GM10266 (cell line): ENCODE results near the gene TEX29.

Experiments
- DNase-seq: peaks from one replicate; pipeline ENCODE4 v3.0.0; 2012; ENCODE audit errors: extremely low spot score
- TF ChIP-seq, protein P1 (sequence below): IDR thresholded peaks from 2 replicates; pipeline ENCODE4 v1.5.1; 2012; ENCODE audit warnings: mild to moderate bottlenecking, low read depth; ENCODE audit not compliant: control insufficient read depth, insufficient read depth; ENCODE audit errors: missing control alignments

Gene TEX29

DNA sequence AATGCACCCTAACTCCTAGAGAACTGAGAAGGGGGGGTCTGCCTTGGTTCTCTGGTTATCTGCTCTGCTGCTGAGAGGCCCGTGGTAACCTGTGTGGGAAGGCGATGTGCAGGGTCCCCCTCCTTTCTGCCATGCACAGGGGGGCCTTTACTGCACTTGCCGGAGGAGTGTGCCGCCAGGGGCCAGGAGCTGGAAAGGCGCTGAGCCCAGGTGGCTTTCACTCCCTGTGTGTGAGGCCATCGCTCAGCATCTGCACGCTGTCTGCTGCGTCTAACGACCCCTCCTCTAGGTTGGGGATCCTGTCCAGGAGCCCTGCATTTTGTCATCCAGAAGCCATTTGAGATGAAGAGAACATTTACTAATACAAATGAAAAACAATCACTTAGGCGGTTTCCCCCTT, 37.0 kb upstream of the TEX29 start:
- TF ChIP-seq, protein P1, sequence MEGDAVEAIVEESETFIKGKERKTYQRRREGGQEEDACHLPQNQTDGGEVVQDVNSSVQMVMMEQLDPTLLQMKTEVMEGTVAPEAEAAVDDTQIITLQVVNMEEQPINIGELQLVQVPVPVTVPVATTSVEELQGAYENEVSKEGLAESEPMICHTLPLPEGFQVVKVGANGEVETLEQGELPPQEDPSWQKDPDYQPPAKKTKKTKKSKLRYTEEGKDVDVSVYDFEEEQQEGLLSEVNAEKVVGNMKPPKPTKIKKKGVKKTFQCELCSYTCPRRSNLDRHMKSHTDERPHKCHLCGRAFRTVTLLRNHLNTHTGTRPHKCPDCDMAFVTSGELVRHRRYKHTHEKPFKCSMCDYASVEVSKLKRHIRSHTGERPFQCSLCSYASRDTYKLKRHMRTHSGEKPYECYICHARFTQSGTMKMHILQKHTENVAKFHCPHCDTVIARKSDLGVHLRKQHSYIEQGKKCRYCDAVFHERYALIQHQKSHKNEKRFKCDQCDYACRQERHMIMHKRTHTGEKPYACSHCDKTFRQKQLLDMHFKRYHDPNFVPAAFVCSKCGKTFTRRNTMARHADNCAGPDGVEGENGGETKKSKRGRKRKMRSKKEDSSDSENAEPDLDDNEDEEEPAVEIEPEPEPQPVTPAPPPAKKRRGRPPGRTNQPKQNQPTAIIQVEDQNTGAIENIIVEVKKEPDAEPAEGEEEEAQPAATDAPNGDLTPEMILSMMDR: no peak
- DNase-seq: no peak

- DNase-seq: no peak
- TF ChIP-seq, protein P1: no peak
These were observed 36.5 kb upstream of the TEX29 start for GRCh38 chr13:111283991-111284390.

DNA sequence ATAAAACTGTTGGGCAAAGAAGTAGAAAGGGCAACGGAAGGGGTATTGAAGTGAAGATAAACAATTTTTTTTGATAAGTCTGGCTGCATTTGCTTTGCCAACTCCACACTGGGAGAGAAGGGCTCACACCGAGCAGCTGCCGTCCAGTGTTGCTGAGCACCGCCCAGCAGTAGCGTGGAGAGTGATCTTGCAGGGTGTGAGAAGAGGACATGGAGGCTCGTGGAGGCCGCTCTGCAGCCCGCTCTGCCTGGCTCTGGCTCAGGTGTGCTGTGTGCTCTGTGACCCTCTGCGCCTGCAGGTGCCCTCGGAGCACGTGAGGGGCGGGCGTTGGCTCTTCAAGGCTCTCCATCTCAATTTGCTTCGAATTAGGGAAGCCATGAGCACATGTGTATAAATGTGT, 35.9 kb upstream of the TEX29 start:
- TF ChIP-seq, protein P1: no peak
- no peak for DNase-seq

DNA sequence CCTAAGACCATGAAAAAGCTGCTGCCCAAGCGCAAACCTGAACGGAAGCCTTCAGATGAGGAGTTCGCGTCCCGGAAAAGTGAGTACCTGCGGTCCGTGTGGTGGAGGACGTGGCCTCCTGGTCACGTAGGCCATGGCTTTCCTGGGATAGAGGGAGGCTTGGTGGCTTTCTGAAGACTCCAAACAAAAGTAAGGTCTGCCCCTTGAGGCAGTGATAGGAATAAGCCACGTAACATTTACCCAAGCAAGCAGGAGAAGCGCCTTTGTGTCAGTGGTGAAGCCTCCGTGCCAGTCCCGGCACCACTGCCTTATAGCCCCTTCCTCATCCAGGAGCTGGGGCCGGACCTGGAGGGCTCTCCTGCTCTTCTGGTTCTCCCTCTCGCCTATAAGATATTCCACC, 34.3 kb upstream of the TEX29 start:
- TF ChIP-seq, protein P1: no peak
- no peak for DNase-seq

- TF ChIP-seq, protein P1: no peak
- DNase-seq: no peak
These were observed 33.7 kb upstream of the TEX29 start for GRCh38 chr13:111286749-111287148.

DNA sequence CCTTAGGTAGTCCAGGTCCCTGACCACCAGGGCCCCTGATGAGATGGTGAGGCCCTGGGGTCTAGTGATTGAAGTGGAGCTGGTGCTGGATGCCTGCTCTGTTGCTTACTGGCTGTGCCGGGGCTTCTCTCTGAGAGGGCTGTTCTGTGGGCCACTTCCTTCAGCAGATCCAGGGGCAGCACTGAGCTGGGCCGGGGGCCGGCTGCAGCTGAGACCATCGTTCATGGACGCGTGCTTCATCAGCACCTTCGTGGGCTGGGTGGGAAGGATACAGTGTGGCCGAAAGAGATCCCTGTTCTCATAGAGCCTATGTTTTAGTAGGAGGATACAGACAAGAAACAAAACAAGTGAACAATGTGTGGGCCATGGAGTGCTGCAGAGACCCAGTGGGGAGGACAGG, 33.2 kb upstream of the TEX29 start:
- DNase-seq: no peak
- TF ChIP-seq, protein P1: no peak

- TF ChIP-seq, protein P1: no peak
- DNase-seq: no peak
These were observed 32.2 kb upstream of the TEX29 start for GRCh38 chr13:111288276-111288675.
